Stimulated activated CD4-positive, alpha-beta T cell treated with anti-CD3 and anti-CD28 coated beads, Interleukin-15, amount 100 ng/mL, for 48 hours (primary cell): ENCODE results near the gene NAA80.
"Not testable (repeated sequence)": the region's sequence is repeated elsewhere in the genome, so short reads cannot be mapped to it uniquely, and the experiment has no call there.

Source experiments
- DNase-seq, 2 donors: peaks; one replicate each; pipeline ENCODE4 v3.0.0-alpha.2; 2020; ENCODE audit warnings: low read depth in 2 of 2

NAA80 gene

GRCh38 chr3:50292159-50293078, 6.8 kb downstream of the NAA80 start, which contains the start of gene IFRD2:
IFRD2 (minus strand) TSS chr3:50292429; CDS start chr3:50292274, 155 bp downstream.
- DNase-seq, result peak; percentile 94 to 95

GRCh38 chr3:50290161-50290641, 9.0 kb downstream of the NAA80 start:
- no peak for DNase-seq

- DNase-seq, result no peak
These were observed 10.1 kb downstream of the NAA80 start for GRCh38 chr3:50289130-50289529.

- DNase-seq, result no peak
These were observed 10.7 kb downstream of the NAA80 start for GRCh38 chr3:50288387-50289007.

GRCh38 chr3:50287262-50287661, 11.9 kb downstream of the NAA80 start:
- no peak for DNase-seq

- no peak for DNase-seq
These were observed 12.6 kb downstream of the NAA80 start for GRCh38 chr3:50286322-50287227.

GRCh38 chr3:50284121-50284520, 15.1 kb downstream of the NAA80 start:
- DNase-seq, result not testable (repeated sequence)

GRCh38 chr3:50279255-50280016, 19.8 kb downstream of the NAA80 start:
- DNase-seq, result no peak

- no peak for DNase-seq
These were observed 20.4 kb downstream of the NAA80 start, which contains the start of gene LSMEM2 for GRCh38 chr3:50278880-50279224. LSMEM2 (plus strand) TSS chr3:50279087; CDS start chr3:50279114, 27 bp downstream.

GRCh38 chr3:50278123-50278879, 20.9 kb downstream of the NAA80 start:
- no peak for DNase-seq

- DNase-seq, result no peak
These were observed 22.5 kb downstream of the NAA80 start for GRCh38 chr3:50276762-50277101.

GRCh38 chr3:50275996-50276761, 23.0 kb downstream of the NAA80 start:
- no peak for DNase-seq

GRCh38 chr3:50275141-50275995, 23.8 kb downstream of the NAA80 start:
- no peak for DNase-seq

GRCh38 chr3:50274371-50275104, 24.7 kb downstream of the NAA80 start:
- peak; percentile 65 to 68 for DNase-seq

GRCh38 chr3:50273689-50274065, 25.5 kb downstream of the NAA80 start:
- DNase-seq, result no peak

- DNase-seq, result peak; percentile 79 to 89
These were observed 26.1 kb downstream of the NAA80 start for GRCh38 chr3:50272911-50273688.

- not testable (repeated sequence) for DNase-seq
These were observed 26.7 kb downstream of the NAA80 start for GRCh38 chr3:50272538-50272910.
